Prostate gland (tissue), 2 donors: ENCODE results near the gene FAM193A.

Experiments
- CTCF ChIP-seq, 4 experiments: fragments of 200-600 bp in 2 of 4; fragments of 450-650 bp in 2 of 4; sonication (generic) in 2 of 4; IDR thresholded peaks; 1 replicate in 3 of 4; 2 replicates in 1 of 4; pipeline ENCODE4 v1.5.1; 2016 to 2019; ENCODE audit warnings: antibody characterized with exemption in 4 of 4, mild to moderate bottlenecking in 2 of 4, moderate library complexity in 2 of 4
- POLR2A ChIP-seq: fragments of 450-650 bp; IDR thresholded peaks from one replicate; pipeline ENCODE4 v1.6.1; 2016; ENCODE audit warnings: antibody characterized with exemption, mild to moderate bottlenecking
- POLR2AphosphoS5 ChIP-seq: sonication (generic); formaldehyde crosslinking; IDR thresholded peaks from one replicate; pipeline ENCODE4 v1.6.1; 2017; ENCODE audit warnings: antibody characterized with exemption

- TF ChIP-seq CTCF (IDR thresholded peaks at IDR 0.05) = no peak
- TF ChIP-seq POLR2A = no peak
- no peak for TF ChIP-seq POLR2AphosphoS5
These were observed 177.8 kb downstream of the FAM193A start for GRCh38 chr4:2714061-2714770.
